GM18870 (cell line): ENCODE results near the gene CPLANE1.
"Not testable (repeated sequence)": the region's sequence is repeated elsewhere in the genome, so short reads cannot be mapped to it uniquely, and the experiment has no call there.

Source experiments
- ATAC-seq: cut with Tn5 transposase; IDR thresholded peaks from one replicate; pipeline ENCODE4 v1.9.1; 2021; ENCODE audit warnings: moderate library complexity; ENCODE audit not compliant: unreplicated experiment

CPLANE1 gene

DNA sequence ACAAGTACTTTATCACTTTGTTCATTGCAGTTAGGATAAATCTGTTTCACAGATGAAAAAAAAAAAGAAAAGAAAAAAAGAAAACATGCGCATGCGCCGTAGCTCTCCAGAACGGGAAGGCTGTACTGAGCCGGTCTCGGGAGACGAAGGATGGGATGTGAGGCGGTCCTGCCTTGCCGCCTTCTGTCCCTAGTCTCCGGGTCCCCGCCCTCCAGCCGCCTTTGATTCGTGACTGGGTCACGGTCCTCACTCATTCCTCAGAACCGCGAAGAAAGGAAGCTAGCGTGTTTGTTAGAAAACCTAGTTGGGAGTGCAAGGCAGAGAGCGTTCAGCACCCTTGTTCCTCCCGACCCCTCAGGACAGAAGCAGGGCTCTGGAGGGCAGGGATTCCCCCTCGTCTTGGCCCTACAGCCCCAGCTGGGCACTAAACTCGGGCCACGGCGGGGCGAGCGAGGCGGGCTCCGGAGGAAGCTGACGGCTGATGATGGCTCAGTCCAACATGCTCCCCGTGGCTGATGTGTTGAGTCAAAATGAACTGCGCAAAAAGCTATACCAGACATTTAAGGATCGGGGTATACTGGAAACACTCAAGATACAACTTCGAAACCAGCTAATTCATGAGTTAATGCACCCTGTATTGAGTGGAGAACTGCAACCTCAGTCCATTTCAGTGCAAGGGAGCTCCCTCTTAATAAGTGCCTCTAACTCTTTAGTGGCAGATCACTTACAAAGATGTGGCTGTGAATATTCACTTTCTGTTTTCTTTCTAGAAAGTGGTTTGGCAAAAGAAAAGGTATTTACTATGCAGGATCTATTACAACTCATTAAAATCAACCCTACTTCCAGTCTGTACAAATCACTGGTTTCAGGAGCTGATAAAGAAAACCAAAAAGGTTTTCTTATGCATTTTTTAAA is 40.0 kb downstream of the CPLANE1 start:
- ATAC-seq, result no peak

DNA sequence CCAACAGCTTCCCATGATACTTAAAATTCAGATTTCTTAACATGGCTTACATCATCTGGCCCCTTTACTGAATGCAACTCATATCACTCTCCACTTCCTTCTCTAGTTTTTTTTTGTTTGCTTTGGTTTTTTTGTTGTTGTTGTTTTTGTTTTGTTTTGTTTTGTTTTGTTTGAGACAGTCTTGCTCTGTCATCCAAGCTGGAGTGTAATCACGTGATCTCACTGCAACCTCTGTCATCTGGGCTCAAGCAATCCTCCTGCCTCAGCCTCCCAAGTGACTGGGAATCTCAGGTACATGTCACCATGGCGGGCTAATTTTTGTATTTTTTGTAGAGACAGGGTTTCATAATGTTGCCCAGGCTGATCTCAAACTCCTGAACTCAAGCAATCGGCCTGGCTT is 41.4 kb downstream of the CPLANE1 start:
- no peak for ATAC-seq

DNA sequence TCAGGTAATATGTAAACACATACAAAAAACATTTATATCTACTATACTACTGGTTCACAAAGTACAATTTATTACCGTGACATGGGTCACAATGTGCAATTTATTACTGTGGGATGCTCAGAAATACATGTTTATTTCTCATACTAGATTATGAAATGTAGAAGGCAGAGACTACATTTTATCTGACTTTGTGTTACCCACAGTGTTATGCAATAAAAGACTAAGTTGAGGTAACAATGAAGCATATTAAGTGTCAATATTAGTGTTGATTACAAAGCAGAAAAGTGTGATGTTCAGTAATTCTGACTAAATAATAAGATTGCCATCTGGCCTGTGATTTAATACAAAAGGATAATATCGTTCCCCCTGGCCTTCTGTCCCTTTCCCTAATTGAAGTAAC is 42.4 kb downstream of the CPLANE1 start:
- ATAC-seq, result no peak

DNA sequence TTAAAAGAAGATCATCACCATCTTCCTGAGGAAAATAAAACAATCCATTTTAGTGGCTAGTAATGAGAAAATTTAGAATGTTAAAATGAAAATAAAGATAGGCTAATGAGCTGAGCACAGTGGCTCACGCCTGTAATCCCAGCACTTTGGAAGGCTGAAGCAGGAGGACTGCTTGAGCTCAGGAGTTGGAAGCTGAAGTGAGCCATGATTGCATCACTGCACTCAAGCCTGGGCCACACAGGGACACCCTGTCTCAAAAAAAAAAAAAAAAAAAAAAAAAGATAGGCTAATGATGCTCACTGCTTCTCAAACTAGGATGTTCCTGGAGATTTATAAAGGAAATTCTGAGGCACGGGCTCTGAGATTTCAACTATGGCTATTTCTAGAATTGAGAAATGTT is 50.3 kb downstream of the CPLANE1 start:
- no peak for ATAC-seq

DNA sequence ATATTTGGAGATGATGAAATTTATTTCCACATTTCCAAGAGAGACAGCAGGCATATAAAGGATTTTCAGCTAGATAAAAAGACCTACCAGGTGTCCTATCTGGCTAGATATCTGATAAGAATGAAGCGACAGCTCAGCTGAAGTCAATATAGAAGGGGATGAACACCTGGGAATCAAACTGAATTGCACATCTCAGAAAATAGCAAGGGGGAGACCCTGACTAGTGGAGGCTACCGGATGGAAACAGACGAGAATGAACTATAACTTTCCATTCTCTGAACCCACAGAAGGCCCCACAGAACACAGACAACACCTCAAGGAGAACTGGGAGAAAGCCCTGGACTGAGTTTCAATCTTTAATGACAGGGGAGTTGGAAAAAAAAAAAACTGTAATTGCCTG is 51.1 kb downstream of the CPLANE1 start:
- peak; percentile 37 for ATAC-seq

DNA sequence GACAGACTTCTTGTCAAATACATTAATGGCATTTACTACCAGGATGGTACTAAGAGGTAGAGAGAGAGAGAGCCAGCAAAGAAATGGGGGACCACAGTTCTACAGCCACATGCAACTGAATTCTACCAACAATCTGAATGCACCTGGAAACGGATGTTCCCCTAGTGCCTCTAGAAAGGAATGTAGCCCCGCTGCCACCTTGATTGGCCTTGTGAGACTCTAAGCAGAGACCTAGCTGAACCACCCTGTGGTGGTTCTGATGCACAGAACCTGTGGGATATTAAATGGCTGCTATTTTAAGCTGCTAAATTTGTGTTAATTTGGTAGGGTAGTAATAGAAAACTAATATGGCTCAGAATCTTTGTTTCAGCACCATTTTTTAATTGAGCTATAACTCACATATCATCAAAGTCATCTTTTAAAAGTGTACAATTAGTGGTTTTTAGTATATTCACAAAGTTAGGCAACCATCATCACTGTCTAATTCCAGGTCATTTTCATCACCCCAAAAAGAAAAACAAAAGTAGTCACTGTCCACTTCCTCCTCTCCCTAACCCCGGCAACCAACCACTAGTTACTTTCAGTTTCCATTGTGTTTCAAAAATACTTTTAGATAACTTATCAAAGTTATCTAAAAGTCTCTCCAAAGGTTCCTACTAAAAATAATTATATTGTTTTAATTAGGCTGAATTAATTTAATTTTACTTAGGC is 51.7 kb downstream of the CPLANE1 start:
- ATAC-seq, result peak; percentile 80

DNA sequence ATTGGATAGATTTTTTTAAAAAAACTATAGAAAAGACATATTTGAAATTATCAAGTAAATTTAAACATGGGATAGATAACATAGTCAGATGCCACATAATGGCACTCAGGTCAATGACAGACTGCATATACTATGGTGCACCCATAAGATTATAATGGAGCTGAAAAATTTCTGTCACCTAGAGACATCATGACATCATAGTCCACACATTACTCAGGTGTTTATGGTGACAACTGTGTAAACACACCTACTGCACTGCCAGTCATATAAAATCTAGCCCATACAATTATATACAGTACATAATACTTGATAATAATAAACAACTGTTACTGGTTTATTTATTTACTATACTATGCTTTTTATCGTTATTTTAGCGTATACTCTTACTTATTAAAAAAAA is 58.6 kb downstream of the CPLANE1 start:
- ATAC-seq, result no peak

DNA sequence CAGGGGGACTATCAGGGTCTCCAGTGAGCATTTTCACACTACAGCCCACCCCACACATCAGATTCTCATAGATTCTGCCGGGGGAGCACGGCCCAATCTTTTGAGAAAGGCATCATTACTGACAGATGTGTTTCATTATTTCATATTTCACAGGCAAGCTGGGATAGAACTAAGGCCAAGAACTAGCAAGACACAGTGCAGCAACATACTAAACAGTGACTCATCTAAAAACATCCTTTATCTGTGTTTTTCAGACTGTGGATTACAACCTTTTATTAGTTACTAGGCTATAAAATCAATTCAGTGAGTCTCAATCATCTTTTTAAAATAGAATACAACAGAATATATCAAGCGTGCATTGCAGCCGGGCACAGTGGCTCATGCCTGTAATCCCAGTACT is 59.8 kb downstream of the CPLANE1 start:
- ATAC-seq, result no peak

DNA sequence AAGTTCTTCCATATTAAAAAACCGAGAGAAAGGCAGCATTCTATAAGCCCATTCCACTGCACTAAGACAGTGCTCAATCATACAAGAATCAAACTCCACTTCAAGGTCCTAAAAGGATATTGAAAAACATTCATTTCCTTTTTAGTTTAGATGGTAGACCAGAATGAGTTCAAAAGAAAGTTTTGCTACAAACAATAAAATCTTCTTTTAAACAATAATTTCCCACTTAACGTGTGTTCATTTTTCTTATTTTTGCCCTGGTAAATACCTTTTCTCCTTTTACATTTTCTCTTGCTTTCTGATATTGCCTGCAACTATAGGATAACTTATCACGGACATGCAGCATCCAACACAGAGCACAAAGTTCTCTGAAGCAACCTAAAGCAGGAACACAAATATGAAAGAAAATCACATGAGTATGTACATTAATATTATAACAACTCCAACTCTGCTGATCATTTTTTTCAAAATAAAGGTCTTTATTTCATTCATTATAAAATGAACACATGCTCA is 61.7 kb downstream of the CPLANE1 start:
- ATAC-seq, result no peak

DNA sequence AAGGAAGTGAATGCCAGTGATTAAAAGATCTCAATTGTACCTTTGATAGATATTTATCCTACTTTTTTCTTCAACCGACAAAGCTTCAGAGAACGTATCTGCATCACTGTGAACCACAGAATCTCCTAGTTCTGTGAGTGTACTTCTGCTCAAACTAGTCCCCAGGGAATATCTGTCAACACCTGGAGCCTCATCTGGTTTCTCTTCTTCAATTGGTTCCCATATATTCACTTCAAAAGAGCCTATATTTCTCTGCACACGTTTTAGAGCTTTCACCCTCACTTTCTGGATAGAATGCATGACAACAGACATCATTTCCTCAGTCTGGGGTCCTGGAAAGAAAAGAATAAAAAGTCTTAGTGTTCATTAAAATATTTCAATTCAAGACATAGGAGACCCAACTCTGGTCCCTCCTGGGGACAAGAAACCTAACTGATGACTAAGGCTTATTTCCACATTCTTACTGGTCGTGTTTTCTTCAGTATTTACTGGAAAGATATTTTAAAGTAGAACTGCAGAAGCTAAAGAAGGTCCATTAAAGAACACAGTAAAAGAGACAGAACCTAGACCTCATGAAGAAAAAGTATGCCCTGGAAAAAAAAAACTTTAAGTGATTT is 64.3 kb downstream of the CPLANE1 start:
- ATAC-seq, result peak; percentile 82

DNA sequence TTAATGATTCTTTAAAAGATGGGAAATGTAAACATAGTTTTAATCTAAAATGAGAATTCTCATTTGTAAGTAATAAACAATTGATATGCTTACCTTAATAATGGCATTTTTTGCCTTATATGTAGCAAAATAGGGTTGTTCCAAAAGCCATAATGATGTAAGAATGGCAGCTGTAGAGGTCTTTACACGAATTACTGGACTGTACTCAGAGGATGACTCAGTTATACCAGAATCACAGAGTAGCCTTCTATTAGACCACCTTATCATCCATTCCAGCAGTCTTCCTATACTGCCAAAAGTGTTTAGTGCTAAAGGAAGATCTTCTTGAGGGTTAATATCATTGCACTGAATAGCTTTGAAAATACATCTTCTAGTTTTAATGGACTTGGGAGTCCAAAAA is 66.5 kb downstream of the CPLANE1 start:
- no peak for ATAC-seq

DNA sequence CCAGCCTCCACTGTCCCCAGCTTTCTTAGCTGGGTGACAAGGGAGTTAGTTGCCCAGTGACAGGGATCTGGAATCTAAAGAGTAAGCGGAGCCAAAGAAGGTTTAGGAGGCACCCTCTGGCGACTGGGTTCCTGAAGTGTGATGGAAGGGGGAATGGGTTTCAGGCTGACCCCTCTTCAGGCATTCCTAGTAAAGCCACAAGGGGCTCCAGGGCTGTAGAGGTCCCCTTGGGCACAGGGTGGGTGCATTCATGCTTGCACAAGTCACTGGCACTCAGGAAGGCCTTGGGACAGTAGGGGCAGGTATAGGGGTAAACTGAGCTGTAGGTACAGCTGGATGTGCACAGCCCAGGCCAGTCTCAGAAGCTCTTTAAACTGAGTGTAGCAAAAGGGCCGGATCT is 74.2 kb downstream of the CPLANE1 start:
- no peak for ATAC-seq

DNA sequence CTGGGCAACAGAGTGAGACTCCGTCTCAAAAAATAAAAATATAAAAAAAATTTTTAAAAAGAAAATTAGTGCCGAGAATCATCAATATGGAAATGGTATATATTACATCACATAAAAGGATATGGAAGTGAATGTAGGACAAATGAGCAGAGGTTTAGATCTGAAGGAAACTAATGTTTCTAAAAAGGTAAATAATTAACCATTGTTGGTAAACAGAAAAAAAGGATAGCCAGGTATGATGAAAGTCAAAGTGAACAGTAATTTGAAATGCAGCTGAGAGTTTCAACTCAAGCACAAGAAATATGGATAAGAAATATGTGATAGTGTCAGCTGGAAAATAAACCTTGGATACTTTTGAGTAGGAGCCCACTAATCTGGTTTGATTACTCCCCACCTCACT is 76.2 kb downstream of the CPLANE1 start:
- ATAC-seq, result no peak

DNA sequence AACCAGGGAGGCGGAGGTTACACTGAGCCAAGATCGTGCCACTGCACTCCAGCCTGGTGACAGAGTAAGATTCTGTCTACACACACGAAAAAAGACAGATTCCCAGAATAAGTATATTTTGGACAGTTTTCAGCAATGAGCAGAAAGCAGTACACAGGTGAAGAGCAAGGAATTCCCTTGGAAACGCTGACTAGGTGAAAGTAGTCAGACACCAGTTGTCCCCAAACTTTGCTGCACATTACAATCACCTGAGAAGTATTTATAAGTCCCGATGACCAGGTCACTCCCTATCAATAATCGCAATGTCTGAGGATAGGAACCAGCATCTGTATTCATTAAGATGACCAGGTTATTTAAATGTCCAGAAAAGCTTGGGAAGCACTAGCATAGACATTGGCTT is 78.3 kb downstream of the CPLANE1 start:
- ATAC-seq, result no peak

DNA sequence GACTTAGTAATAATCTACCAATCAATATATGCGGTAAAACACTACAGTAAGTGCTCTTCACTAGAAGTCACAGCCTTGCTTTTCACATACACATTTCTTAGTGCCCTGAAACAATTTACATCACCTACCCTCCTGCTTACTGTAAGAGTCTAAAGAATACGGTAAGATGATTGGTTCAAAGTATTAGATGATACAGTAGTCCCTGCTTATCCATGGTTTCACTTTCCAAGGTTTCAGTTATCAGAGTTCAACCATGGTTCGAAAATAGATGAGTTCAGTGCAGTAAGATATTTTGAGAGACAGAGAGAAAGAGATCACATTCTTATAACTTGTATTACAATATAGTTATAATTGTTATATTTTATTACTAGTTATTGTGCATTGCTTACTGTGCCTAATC is 83.0 kb downstream of the CPLANE1 start:
- no peak for ATAC-seq

DNA sequence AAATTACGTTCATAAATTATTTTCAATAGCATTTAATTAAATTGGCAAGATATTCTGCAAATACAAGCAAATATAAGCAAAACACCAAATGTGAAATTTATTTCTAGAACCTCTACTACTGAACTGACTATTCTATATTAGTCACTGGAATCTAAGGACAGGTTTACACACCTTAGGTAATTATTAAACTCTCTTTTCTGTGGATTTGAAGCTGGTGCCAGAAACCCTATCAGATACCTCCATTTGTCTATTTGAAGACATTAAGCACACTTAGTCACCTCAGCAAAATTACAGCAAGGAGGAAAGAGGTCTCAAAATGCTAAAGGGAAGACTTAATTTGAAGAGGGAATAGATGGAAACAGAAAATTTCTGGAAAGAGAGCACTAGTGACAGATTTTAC is 83.4 kb downstream of the CPLANE1 start:
- no peak for ATAC-seq

DNA sequence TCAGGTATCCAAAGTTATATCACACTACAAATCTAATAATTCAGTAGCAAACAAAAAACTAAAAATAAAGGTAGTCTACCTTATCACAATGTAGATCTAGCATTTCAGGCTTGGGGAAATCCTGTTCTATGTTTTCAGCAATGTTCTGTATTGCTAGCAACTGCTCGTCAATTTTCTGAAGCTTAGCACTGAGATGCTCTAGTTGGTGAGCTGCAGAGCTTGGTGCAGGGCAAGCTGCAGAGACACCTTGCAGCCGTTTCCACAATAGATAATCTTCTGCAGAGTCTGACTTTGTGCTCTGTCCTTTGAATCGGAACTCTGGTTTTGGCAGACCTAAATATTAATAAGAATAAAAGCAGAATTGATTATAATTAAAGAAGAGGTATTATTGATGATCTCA is 95.5 kb downstream of the CPLANE1 start:
- ATAC-seq, result no peak

DNA sequence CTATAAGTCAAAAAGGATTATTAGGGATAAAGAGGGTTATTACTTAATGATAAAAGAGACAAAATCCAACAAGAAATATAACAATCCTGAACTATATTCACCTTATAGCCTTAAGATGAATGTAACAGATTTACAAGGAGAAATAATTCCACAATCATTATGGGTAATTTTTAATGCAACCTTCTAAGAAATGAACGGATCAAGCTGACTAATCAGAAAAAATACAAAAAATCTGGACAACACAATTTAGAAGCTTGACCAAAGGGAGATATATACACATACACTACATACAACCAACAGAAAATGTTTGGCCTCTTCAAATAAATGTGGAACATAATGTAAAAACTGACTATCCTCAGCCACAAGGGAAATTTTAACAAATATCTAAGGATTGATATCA is 102.3 kb downstream of the CPLANE1 start:
- ATAC-seq, result no peak

DNA sequence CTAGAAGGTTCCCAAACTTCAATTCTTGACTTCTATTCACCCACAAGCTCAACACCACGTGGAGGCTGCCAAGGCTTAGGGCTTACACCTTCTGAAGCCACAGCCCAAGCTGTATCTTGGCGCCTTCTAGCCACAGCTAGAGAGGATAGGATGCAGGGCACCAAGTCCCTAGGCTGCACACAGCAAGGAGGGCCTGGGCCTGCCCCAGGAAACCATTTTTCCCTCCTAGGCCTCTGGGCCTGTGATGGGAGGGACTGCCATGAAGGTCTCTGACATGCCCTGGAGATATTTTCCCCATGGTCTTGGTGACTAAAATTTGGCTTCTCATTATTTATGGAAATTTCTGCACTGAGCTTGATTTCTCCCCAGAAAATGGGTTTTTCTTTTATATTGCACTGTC is 112.5 kb downstream of the CPLANE1 start:
- ATAC-seq, result no peak

DNA sequence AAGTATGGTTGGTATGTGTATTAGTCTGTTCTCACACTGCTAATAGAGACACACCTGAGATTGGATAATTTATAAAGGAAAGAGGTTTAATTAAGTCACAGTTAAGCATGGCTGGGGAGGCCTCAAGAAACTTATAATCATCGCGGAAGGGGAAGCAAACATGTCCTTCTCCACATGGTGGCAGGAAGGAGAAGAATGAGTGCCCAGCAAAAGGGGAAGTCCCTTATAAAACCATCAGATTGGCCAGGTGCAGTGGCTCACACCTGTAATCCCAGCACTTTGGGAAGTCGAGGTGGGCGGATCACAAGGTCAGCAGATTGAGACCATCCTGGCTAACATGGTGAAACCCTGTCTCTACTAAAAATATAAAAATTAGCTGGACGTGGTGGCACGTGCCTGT is 113.9 kb downstream of the CPLANE1 start:
- not testable (repeated sequence) for ATAC-seq

DNA sequence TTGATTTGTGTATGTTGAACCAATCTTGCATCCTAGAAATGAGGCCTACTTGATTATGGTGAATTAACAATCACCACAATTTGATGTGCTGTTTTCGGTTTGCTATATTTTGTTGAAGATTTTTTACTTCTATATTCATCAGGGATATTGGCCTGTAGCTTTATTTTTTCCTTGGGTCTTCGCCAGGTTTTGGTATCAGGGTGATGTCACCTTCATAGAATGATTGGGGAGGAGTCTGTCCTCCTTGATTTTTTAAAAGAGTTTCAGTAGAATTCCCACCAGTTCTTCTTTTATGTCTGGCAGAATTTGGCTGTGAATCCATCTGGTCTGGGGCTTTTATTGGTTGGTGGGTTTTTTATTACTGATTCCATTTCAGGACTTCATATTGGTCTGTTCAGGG is 115.2 kb downstream of the CPLANE1 start:
- ATAC-seq, result no peak

DNA sequence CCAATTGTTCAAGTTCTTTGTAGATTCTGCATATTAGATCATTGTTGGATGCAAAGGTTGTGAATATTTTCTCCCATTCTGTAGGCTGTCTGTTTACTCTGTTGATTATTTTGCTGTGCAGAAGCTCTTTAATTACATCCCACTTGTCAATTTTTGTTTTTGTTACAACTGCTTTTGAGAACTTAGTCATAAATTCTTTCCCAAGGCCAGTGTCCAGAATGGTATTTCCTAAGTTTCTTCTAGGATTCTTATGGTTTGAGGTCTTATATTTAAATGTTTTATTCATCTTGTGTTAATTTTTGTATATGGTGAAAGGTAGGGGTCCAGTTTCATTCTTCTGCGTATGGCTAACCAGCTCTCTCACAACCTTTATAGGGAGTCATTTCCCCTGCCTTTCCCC is 116.5 kb downstream of the CPLANE1 start:
- no peak for ATAC-seq
